Body of pancreas (tissue), 4 donors: ENCODE data around the gene TRIM69. TPM values are rescaled to one million over a fixed set of nuclear protein-coding genes. Genes with fewer than 3 reads are reported as not detected.
A peak's percentile ranks its signal among the peaks of the same experiment; 100 is the strongest.
"Not testable (repeated sequence)": the region's sequence is repeated elsewhere in the genome, so short reads cannot be mapped to it uniquely, and the experiment has no call there.

Experiments used
- ATAC-seq: fragments of 150-250 bp; one replicate; pipeline ENCODE4 v1.9.1; 2016
- DNase-seq, 4 donors: peaks; one replicate each; pipeline ENCODE4 v3.0.0-alpha.2; 2019
- H3K27ac ChIP-seq, 4 donors: fragments of 200-600 bp; sonication (generic); 1 replicate in 3 of 4; 2 replicates in 1 of 4; pipeline versions ENCODE4 v1.5.1 to v1.6.1; 2016 to 2019; ENCODE audit warnings: mild to moderate bottlenecking in 1 of 4, mixed read lengths in 1 of 4, moderate library complexity in 1 of 4
- H3K27me3 ChIP-seq, 2 donors: fragments of 200-600 bp; sonication (generic); one replicate each; pipeline ENCODE4 v1.6.0; 2016; ENCODE audit warnings: mild to moderate bottlenecking in 1 of 2
- H3K36me3 ChIP-seq, 2 donors: fragments of 200-600 bp; sonication (generic); replicated peaks in 1 of 2; 2 replicates each; pipeline ENCODE4 v1.5.1; 2016; ENCODE audit warnings: low read depth in 2 of 2; ENCODE audit not compliant: insufficient read depth in 1 of 2
- H3K4me1 ChIP-seq: fragments of 200-600 bp; sonication (generic); one replicate; pipeline ENCODE4 v1.6.0; 2016
- H3K4me3 ChIP-seq, 2 donors: fragments of 200-600 bp; sonication (generic); 1 replicate in 1 of 2; 2 replicates in 1 of 2; pipeline ENCODE4 v1.5.1; 2016 to 2019
- H3K9me3 ChIP-seq, 3 donors: fragments of 200-600 bp; sonication (generic); 1 replicate in 2 of 3; 2 replicates in 1 of 3; pipeline ENCODE4 v1.5.1; 2016
- CTCF ChIP-seq, 7 experiments: fragments of 450-650 bp in 4 of 7; fragments of 200-600 bp in 3 of 7; sonication (generic) in 3 of 7; IDR thresholded peaks; one replicate each; pipeline ENCODE4 v1.5.1; 2016 to 2019; ENCODE audit warnings: antibody characterized with exemption in 7 of 7
- POLR2A ChIP-seq, 3 donors: fragments of 450-650 bp; IDR thresholded peaks; one replicate each; pipeline ENCODE4 v1.6.1; 2016; ENCODE audit warnings: antibody characterized with exemption in 3 of 3, mild to moderate bottlenecking in 2 of 3
- WGBS, 2 donors: methylation state at CpG; one replicate each; pipeline ENCODE4 v1.1.5; 2017; 5-methylcytosine and 5-hydroxymethylcytosine counted together
- intact Hi-C: fragments of 100-400 bp; cut with DNase I; formaldehyde crosslinking; loops from one replicate; pipeline ENCODE4 v1.15.1; 2023
- total RNA-seq, 2 donors: library from RNA; depleted of rRNA; stranded (reverse); fragments of >200 nt; gene quantifications; one replicate each; pipeline ENCODE4 v1.1.0, GENCODE V29; 2016

The TRIM69 gene
- total RNA-seq, 2 donors from 2014 or later: 2.6 to 2.9 TPM

- H3K36me3 ChIP-seq: no peaks in the 10 kb centered on the region
- no peak overlapping the region for H3K4me3 ChIP-seq
- H3K4me1 ChIP-seq: peaks cover 19% of the 10 kb centered on the region
- peak in 3 of 4 donors; percentile 14 to 75 (median 39) for DNase-seq
- H3K27ac ChIP-seq: peak overlapping the region in 2 of 4 donors; percentile 95 to 97
- WGBS, 2 donors: 57 to 65% methylated on average over 5 of the region's 5 CpGs
- H3K27me3 ChIP-seq: no peaks in the 10 kb centered on the region
- TF ChIP-seq CTCF (IDR thresholded peaks at IDR 0.05) (no peak), POLR2A (IDR thresholded peaks at IDR 0.05) (peak in 2 of 3 donors; percentile 30 to 58)
- H3K9me3 ChIP-seq: no peaks in the 10 kb centered on the region
- intact Hi-C loops: no loop called here
- no peak for ATAC-seq
These were observed 9.5 kb upstream of the TRIM69 start for GRCh38 chr15:44726568-44727484.

GRCh38 chr15:44727485-44728231 is 8.7 kb upstream of the TRIM69 start:
- ATAC-seq (no peak), DNase-seq (no peak)
- peaks cover 19% of the 10 kb centered on the region for H3K4me1 ChIP-seq
- intact Hi-C loops: no loop called here
- no peak overlapping the region for H3K4me3 ChIP-seq
- H3K27ac ChIP-seq: peak overlapping the region; percentile 27 to 97 (median 96)
- 86 to 87% methylated on average over 6 of the region's 6 CpGs for WGBS, 2 donors
- no peaks in the 10 kb centered on the region for H3K9me3 ChIP-seq
- no peaks in the 10 kb centered on the region for H3K36me3 ChIP-seq
- no peaks in the 10 kb centered on the region for H3K27me3 ChIP-seq
- TF ChIP-seq POLR2A (IDR thresholded peaks at IDR 0.05): no peak

GRCh38 chr15:44728232-44728575 is 8.1 kb upstream of the TRIM69 start:
- peak overlapping the region; percentile 91 to 97 (median 96) for H3K27ac ChIP-seq
- 63 to 78% methylated on average over 5 of the region's 5 CpGs for WGBS, 2 donors
- H3K9me3 ChIP-seq, H3K36me3 ChIP-seq, H3K4me3 ChIP-seq, DNase-seq, intact Hi-C loops, ATAC-seq, H3K27me3 ChIP-seq: not testable (repeated sequence)
- peaks cover 19% of the 10 kb centered on the region for H3K4me1 ChIP-seq

GRCh38 chr15:44728576-44729407 is 7.5 kb upstream of the TRIM69 start:
- peak overlapping the region; percentile 91 to 97 (median 96) for H3K27ac ChIP-seq
- no peaks in the 10 kb centered on the region for H3K36me3 ChIP-seq
- DNase-seq (peak; percentile 93 to 98 (median 95)), ATAC-seq (peak; percentile 96)
- H3K27me3 ChIP-seq: no peaks in the 10 kb centered on the region
- peaks cover 19% of the 10 kb centered on the region for H3K4me1 ChIP-seq
- intact Hi-C loops: no loop called here
- no peaks in the 10 kb centered on the region for H3K9me3 ChIP-seq
- peak overlapping the region; percentile 38 to 44 for H3K4me3 ChIP-seq
- TF ChIP-seq CTCF (IDR thresholded peaks at IDR 0.05) (no peak), POLR2A (IDR thresholded peaks at IDR 0.05) (peak; percentile 65 to 95 (median 91))
- WGBS, 2 donors: 1% methylated on average over 29 to 36 of the region's 36 CpGs

- H3K4me3 ChIP-seq: peak overlapping the region; percentile 38 to 44
- no peak for DNase-seq
- ATAC-seq: no peak
- 8 to 14% methylated on average over 18 to 21 of the region's 21 CpGs for WGBS, 2 donors
- H3K27ac ChIP-seq: peak overlapping the region; percentile 91 to 97 (median 96)
- intact Hi-C loops: loop anchor here (10.0 kb wide), 1 partner anchor 135 kb away; no protein-coding TSS in a partner anchor
- H3K36me3 ChIP-seq: no peaks in the 10 kb centered on the region
- H3K27me3 ChIP-seq: no peaks in the 10 kb centered on the region
- TF ChIP-seq POLR2A (IDR thresholded peaks at IDR 0.05) (no peak), CTCF (IDR thresholded peaks at IDR 0.05) (no peak)
- no peaks in the 10 kb centered on the region for H3K9me3 ChIP-seq
- H3K4me1 ChIP-seq: peaks cover 19% of the 10 kb centered on the region
These were observed 6.8 kb upstream of the TRIM69 start for GRCh38 chr15:44729408-44730127.
